ENCODE results near the gene SNX18. TPM values are rescaled to one million over a fixed set of nuclear protein-coding genes. Genes with fewer than 3 reads are reported as not detected.
"Not testable (repeated sequence)": the region's sequence is repeated elsewhere in the genome, so short reads cannot be mapped to it uniquely, and the experiment has no call there.

SNX18 gene
- total RNA-seq, 1 experiment from 2014 or later = 16.0 TPM

DNA sequence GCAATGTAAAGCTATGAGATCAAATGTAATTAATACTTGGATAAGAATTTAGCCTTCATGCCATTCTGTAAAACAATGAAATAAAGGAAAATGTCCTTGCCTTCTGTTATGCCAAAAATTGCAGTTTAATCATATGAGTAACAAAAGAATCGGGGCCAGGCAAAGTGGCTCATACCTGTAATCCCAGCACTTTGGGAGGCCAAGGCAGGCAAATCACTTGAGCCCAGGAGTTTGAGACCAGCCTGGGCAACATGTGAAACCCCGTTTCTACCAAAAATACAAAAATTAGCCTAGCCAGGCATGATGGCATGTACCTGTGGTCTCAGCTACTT is 27.9 kb upstream of the SNX18 start:
- H3K9me3 ChIP-seq (ENCODE audit: control insufficient read depth in 1 of 2, insufficient read depth in 1 of 2, low read depth in 1 of 2, low read length in 2 of 2); H3K27me3 ChIP-seq (ENCODE audit: insufficient read depth, low read length); H3K79me2 ChIP-seq (ENCODE audit: insufficient read depth, low read length); H3K9me2 ChIP-seq (ENCODE audit: insufficient read depth); DNase-seq (ENCODE audit: low read depth, low spot score); ATAC-seq; POLR2A ChIA-PET; H2AFZ ChIP-seq (ENCODE audit: low read depth, low read length, poor library complexity, severe bottlenecking); H3K9ac ChIP-seq (ENCODE audit: low read length); H3K36me3 ChIP-seq (ENCODE audit: control insufficient read depth in 1 of 2, insufficient read depth in 2 of 2, low read length in 2 of 2); H3K27ac ChIP-seq (ENCODE audit: low read depth, low read length); BruUV-seq (replicated peaks); H3K4me3 ChIP-seq (replicated peaks in 1 of 2; ENCODE audit: low read depth in 1 of 2, low read length in 2 of 2); H3K4me1 ChIP-seq (ENCODE audit: control insufficient read depth in 1 of 2, insufficient read depth in 2 of 2, low read length in 2 of 2); H4K20me1 ChIP-seq (ENCODE audit: insufficient read depth); H3K4me2 ChIP-seq (ENCODE audit: low read length): not testable (repeated sequence)
- ChIA-PET RAD21 (ENCODE audit: low non-redundant PET in 1 of 2, low total read pairs in 2 of 2, uncharacterized antibody in 2 of 2, unreplicated experiment in 2 of 2) (interaction anchor here (1.3 to 1.8 kb wide), 2 partner anchors 46 to 246 kb away, joined by 3 to 6 read pairs; no protein-coding TSS in a partner anchor), CTCF (interaction anchor here (0.7 to 3.8 kb wide), 18 partner anchors 9 to 415 kb away, joined by 3 to 48 read pairs (median 5); partner anchors contain the start of gene SNX18)
- intact Hi-C loops (cut with micrococcal nuclease) = loop anchor here (1.0 kb wide), 2 partner anchors 46 to 246 kb away; no protein-coding TSS in a partner anchor

DNA sequence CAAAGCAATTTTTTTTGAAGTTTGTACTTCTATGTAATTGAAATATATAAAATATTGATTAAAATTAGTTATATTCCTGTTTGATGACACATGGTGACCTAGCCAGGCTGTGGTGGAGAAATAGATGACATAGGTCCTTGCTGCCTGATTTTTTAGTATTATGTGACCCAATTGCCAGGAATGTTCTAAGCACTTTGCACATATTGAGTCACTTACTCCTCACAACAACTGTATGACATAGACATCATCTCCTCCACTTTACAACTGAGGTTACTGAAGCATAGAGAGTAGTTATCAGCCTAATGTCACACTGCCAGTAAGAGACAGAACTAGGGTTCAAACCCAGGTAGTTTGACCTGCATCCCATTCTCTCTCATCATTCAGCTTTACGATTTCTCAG is 26.2 kb upstream of the SNX18 start:
- no peaks in the 10 kb centered on the region for H3K79me2 ChIP-seq (ENCODE audit: insufficient read depth, low read length)
- intact Hi-C loops (cut with micrococcal nuclease) = no loop called here
- ATAC-seq = no peak
- H3K9me3 ChIP-seq (ENCODE audit: control insufficient read depth in 1 of 2, insufficient read depth in 1 of 2, low read depth in 1 of 2, low read length in 2 of 2) = no peaks in the 10 kb centered on the region
- H2AFZ ChIP-seq (ENCODE audit: low read depth, low read length, poor library complexity, severe bottlenecking) = no peak overlapping the region
- CTCF ChIA-PET = interaction anchor here (1.3 to 3.8 kb wide), 3 partner anchors 25 to 376 kb away, joined by 3 to 48 read pairs (median 11); partner anchors contain the start of gene SNX18
- DNase-seq (ENCODE audit: low read depth, low spot score) = no peak
- no peaks in the 10 kb centered on the region for H4K20me1 ChIP-seq (ENCODE audit: insufficient read depth)
- no peak overlapping the region for H3K9ac ChIP-seq (ENCODE audit: low read length)
- POLR2A ChIA-PET = no interaction called here
- H3K9me2 ChIP-seq (ENCODE audit: insufficient read depth) = no peaks in the 10 kb centered on the region
- RAD21 ChIA-PET (ENCODE audit: low non-redundant PET in 1 of 2, low total read pairs in 2 of 2, uncharacterized antibody in 2 of 2, unreplicated experiment in 2 of 2) = no interaction called here
- no peak overlapping the region for H3K4me2 ChIP-seq (ENCODE audit: low read length)
- TF ChIP-seq RAD21 (IDR thresholded peaks at IDR 0.05; ENCODE audit: low read depth) (no peak), CEBPB (IDR thresholded peaks at IDR 0.05; ENCODE audit: low read depth) (no peak), SIN3A (IDR thresholded peaks at IDR 0.05; ENCODE audit: low read depth) (no peak)
- TF ChIP-seq, protein P1, sequence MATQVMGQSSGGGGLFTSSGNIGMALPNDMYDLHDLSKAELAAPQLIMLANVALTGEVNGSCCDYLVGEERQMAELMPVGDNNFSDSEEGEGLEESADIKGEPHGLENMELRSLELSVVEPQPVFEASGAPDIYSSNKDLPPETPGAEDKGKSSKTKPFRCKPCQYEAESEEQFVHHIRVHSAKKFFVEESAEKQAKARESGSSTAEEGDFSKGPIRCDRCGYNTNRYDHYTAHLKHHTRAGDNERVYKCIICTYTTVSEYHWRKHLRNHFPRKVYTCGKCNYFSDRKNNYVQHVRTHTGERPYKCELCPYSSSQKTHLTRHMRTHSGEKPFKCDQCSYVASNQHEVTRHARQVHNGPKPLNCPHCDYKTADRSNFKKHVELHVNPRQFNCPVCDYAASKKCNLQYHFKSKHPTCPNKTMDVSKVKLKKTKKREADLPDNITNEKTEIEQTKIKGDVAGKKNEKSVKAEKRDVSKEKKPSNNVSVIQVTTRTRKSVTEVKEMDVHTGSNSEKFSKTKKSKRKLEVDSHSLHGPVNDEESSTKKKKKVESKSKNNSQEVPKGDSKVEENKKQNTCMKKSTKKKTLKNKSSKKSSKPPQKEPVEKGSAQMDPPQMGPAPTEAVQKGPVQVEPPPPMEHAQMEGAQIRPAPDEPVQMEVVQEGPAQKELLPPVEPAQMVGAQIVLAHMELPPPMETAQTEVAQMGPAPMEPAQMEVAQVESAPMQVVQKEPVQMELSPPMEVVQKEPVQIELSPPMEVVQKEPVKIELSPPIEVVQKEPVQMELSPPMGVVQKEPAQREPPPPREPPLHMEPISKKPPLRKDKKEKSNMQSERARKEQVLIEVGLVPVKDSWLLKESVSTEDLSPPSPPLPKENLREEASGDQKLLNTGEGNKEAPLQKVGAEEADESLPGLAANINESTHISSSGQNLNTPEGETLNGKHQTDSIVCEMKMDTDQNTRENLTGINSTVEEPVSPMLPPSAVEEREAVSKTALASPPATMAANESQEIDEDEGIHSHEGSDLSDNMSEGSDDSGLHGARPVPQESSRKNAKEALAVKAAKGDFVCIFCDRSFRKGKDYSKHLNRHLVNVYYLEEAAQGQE (IDR thresholded peaks at IDR 0.05; ENCODE audit: low read depth) = no peak
- no peak overlapping the region for H3K4me3 ChIP-seq (replicated peaks in 1 of 2; ENCODE audit: low read depth in 1 of 2, low read length in 2 of 2)
- H3K4me1 ChIP-seq (ENCODE audit: control insufficient read depth in 1 of 2, insufficient read depth in 2 of 2, low read length in 2 of 2) = no peaks in the 10 kb centered on the region
- H3K36me3 ChIP-seq (ENCODE audit: control insufficient read depth in 1 of 2, insufficient read depth in 2 of 2, low read length in 2 of 2) = no peaks in the 10 kb centered on the region
- no peaks in the 10 kb centered on the region for H3K27me3 ChIP-seq (ENCODE audit: insufficient read depth, low read length)
- no TSS peak for BruUV-seq (replicated peaks)
- H3K27ac ChIP-seq (ENCODE audit: low read depth, low read length) = no peak overlapping the region
